ENCODE measurements around the gene SPEM2. TPM values are rescaled to one million over a fixed set of nuclear protein-coding genes. Genes with fewer than 3 reads are reported as not detected.

The SPEM2 gene
- total and polyA plus RNA-seq, 2 of the 8 experiments (the other 6 are each of a cell fraction or from before 2014, with no cell fraction given): 0.03 TPM; not detected in 1

- TF ChIP-seq SIN3A (conservative IDR thresholded peaks at IDR 0.05 in 1 of 2, IDR thresholded peaks at IDR 0.05 in 1 of 2; ENCODE audit: low read depth in 1 of 2, low read length in 2 of 2) (peak in 1 of 2 experiments; percentile 45; a peak in 1 of 4 replicates), JUND (IDR thresholded peaks at IDR 0.05; ENCODE audit: low read length) (0 out of 2 replicates have a peak, but pooled peaks have one; percentile 15), ATF3 (IDR thresholded peaks at IDR 0.05; ENCODE audit: insufficient read depth, low read depth, low read length) (no peak), ZNF274 (IDR thresholded peaks at IDR 0.05; ENCODE audit: borderline replicate concordance, extremely low read depth, low read length) (no peak)
Measured at GRCh38 chr17:7444682-7445618, 19.5 kb downstream of the SPEM2 start, which contains the start of gene CHRNB1 (continued).

Measured in H1 (cell line).